Tibial artery (tissue), 4 donors: Measurements from ENCODE around the gene DLG5.

Experiments used
- DNase-seq, 2 donors: peaks; one replicate each; pipeline ENCODE4 v3.0.0-alpha.2; 2019
- H3K27ac ChIP-seq, 2 donors: fragments of 200-600 bp; sonication (generic) in 1 of 2; 1 replicate in 1 of 2; 2 replicates in 1 of 2; pipeline ENCODE4 v1.5.1; 2018 to 2019; ENCODE audit warnings: mild to moderate bottlenecking in 1 of 2
- H3K27me3 ChIP-seq, 2 donors: fragments of 200-600 bp; sonication (generic) in 1 of 2; one replicate each; pipeline versions ENCODE4 v1.5.1 to v1.6.0; 2016 to 2019
- H3K36me3 ChIP-seq, 3 donors: fragments of 200-600 bp; sonication (generic) in 2 of 3; one replicate each; pipeline ENCODE4 v1.5.1; 2016 to 2019; ENCODE audit warnings: mild to moderate bottlenecking in 2 of 3
- H3K4me1 ChIP-seq, 4 donors: fragments of 200-600 bp; sonication (generic) in 2 of 4; 1 replicate in 3 of 4; 2 replicates in 1 of 4; pipeline ENCODE4 v1.5.1; 2016 to 2019
- H3K4me3 ChIP-seq, 2 donors: fragments of 200-600 bp; sonication (generic) in 1 of 2; 1 replicate in 1 of 2; 2 replicates in 1 of 2; pipeline ENCODE4 v1.5.1; 2018 to 2019; ENCODE audit warnings: mild to moderate bottlenecking in 2 of 2
- H3K9me3 ChIP-seq, 3 donors: fragments of 200-600 bp; sonication (generic) in 1 of 3; one replicate each; pipeline ENCODE4 v1.5.1; 2016 to 2019
- intact Hi-C: fragments of 100-400 bp; cut with DNase I; formaldehyde crosslinking; loops from one replicate; pipeline ENCODE4 v1.15.0; 2023; ENCODE audit warnings: low total_unique reads
- TF ChIP-seq, protein P1 (sequence below), 2 experiments: fragments of 200-600 bp in 1 of 2; fragments of 450-650 bp in 1 of 2; IDR thresholded peaks; one replicate each; pipeline ENCODE4 v1.5.1; 2017 to 2019; ENCODE audit warnings: antibody characterized with exemption in 2 of 2, mild to moderate bottlenecking in 1 of 2, moderate library complexity in 1 of 2

DLG5 gene

DNA sequence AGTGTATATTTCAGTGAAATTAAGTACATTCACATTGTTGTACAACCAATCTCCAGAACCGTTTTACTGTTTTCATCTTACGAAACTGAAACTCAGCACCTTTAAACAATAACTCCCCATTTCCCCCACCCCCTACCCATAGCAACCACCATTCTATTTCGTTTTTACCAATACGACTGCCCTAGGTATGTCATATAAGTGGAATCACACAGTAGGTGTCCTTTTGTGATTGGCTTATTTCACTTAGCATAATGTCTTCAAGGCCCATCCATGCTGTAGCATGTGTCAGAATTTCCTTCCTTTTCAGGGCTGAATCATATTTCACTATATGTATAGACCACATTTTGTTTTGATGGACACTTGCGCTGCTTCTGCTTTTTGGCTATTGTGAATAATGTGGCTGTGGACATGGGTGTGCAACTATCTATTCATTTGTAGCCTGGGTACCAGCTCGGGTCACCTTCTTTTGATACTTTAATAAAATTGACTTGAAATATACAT, 34.3 kb upstream of the DLG5 start:
- intact Hi-C loops, result no loop called here

DNA sequence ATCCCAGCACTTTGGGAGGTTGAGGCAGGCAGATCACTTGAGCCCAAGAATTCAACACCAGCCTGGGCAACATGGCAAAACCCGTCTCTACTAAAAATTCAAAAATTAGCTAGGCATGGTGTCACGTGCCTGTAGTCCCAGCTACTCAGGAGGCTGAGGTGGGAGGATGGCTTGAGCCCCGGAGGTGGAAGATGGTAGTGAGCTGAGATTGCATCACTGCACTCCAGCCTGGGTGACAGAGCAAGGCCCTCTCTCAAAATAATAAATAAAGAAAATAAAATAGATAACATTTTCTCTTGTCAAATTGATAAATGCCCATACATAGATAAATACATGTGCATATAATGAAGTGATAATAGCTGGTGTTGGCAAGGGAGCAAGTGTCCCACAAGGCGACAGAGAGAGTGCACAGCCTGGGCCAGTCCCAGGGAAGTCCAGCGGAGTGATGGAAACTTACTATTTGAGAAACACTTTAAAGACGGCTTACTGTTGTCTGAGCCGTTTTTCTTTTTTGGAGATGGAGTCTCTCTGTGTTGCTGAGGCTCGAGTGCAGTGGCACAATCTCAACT, 33.4 kb upstream of the DLG5 start:
- no peaks in the 10 kb centered on the region for H3K4me1 ChIP-seq

More for the DNA sequence above, 34.3 kb upstream of the DLG5 start:
- Histone ChIP-seq H3K9me3 (no peaks in the 10 kb centered on the region), H3K27me3 (peaks cover 0 to 4% of the 10 kb centered on the region in 2 donors), H3K4me1 (no peaks in the 10 kb centered on the region), H3K36me3 (no peaks in the 10 kb centered on the region), H3K4me3 (no peak overlapping the region), H3K27ac (no peak overlapping the region)
- TF ChIP-seq, protein P1, sequence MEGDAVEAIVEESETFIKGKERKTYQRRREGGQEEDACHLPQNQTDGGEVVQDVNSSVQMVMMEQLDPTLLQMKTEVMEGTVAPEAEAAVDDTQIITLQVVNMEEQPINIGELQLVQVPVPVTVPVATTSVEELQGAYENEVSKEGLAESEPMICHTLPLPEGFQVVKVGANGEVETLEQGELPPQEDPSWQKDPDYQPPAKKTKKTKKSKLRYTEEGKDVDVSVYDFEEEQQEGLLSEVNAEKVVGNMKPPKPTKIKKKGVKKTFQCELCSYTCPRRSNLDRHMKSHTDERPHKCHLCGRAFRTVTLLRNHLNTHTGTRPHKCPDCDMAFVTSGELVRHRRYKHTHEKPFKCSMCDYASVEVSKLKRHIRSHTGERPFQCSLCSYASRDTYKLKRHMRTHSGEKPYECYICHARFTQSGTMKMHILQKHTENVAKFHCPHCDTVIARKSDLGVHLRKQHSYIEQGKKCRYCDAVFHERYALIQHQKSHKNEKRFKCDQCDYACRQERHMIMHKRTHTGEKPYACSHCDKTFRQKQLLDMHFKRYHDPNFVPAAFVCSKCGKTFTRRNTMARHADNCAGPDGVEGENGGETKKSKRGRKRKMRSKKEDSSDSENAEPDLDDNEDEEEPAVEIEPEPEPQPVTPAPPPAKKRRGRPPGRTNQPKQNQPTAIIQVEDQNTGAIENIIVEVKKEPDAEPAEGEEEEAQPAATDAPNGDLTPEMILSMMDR (IDR thresholded peaks at IDR 0.05), result no peak
- no peak for DNase-seq

DNA sequence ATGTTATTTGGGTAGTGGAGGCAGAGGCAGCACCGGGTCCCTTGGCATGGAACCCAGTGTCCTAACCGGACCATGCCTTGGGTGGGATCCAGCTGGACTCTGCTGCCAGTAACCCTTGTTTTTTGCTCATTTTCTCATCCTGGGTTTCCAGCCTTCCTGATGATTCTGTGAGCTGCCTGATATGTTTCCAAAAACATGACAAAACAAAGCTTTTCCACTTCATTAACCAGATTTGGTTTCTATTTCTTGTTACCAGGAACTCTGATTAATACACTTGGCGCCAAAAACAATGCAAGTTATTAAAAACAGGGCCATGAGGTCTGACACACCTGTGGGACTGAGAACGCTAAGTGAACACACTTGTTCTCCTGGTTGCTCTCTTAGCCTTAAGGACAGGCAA, 32.8 kb upstream of the DLG5 start:
- DNase-seq, result no peak
- Histone ChIP-seq H3K4me1 (no peaks in the 10 kb centered on the region), H3K27me3 (peaks cover 0 to 4% of the 10 kb centered on the region in 2 donors), H3K9me3 (no peaks in the 10 kb centered on the region), H3K36me3 (no peaks in the 10 kb centered on the region), H3K4me3 (no peak overlapping the region), H3K27ac (no peak overlapping the region)
- intact Hi-C loops, result no loop called here
- TF ChIP-seq, protein P1 (IDR thresholded peaks at IDR 0.05), result no peak

More for the DNA sequence above, 33.4 kb upstream of the DLG5 start:
- intact Hi-C loops, result no loop called here
- Histone ChIP-seq H3K27me3 (peaks cover 0 to 4% of the 10 kb centered on the region in 2 donors), H3K4me3 (no peak overlapping the region), H3K9me3 (no peaks in the 10 kb centered on the region), H3K36me3 (no peaks in the 10 kb centered on the region), H3K27ac (no peak overlapping the region)
- DNase-seq, result no peak
- TF ChIP-seq, protein P1 (IDR thresholded peaks at IDR 0.05), result no peak

DNA sequence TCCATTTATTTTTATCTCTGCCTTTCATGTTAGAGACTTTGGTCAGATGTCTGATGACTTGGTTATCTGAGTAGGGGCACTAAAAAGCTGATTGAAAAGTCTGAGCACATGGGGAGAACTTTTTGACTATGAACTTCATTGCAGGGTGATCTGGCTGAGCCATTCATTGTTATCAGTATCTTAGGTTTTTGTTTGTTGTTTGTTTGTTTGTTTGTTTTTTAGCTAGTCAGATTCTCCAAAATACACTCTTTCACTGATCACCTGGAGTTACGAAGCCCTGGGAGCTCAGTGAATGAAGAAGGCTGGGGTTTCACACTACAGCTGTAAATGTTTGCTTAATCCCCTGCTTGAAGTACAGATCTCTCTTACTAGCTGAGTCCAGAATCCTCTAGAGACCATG, 28.6 kb upstream of the DLG5 start:
- H3K27ac ChIP-seq, result no peak overlapping the region
- no peak overlapping the region for H3K4me3 ChIP-seq
- H3K9me3 ChIP-seq, result peaks cover 0 to 19% (median 18%) of the 10 kb centered on the region in 3 donors
- no peaks in the 10 kb centered on the region for H3K36me3 ChIP-seq
- no peak for DNase-seq
- TF ChIP-seq, protein P1 (IDR thresholded peaks at IDR 0.05), result no peak
- no peaks in the 10 kb centered on the region for H3K4me1 ChIP-seq
- intact Hi-C loops, result no loop called here
- peaks cover 0 to 4% of the 10 kb centered on the region in 2 donors for H3K27me3 ChIP-seq

DNA sequence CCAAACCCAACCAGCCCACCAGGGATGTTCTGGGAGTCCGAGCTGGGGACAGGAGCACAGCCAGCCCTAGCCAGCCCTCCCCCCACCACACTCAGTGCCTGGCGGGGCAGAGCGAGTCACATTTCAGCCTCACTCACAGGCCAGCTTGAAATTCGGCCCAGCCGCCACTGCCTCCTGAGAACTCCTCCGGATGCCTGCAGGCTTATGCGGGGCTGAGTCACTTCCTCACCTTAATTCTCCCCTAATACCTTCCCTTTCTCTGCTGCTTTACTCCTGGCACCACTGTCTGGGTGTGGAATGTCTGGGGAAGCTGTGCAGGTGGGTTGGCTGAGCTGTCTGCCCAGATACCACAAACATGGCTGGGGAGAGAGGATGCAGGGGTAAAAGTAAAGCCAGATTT, 22.6 kb upstream of the DLG5 start:
- Histone ChIP-seq H3K27ac (no peak overlapping the region), H3K9me3 (peaks cover 0 to 19% (median 18%) of the 10 kb centered on the region in 3 donors), H3K27me3 (no peaks in the 10 kb centered on the region), H3K36me3 (no peaks in the 10 kb centered on the region), H3K4me1 (no peaks in the 10 kb centered on the region), H3K4me3 (no peak overlapping the region)
- DNase-seq, result no peak
- intact Hi-C loops, result no loop called here
- TF ChIP-seq, protein P1 (IDR thresholded peaks at IDR 0.05), result no peak
